ENCODE data around the gene HEATR5A.

Gene HEATR5A

DNA sequence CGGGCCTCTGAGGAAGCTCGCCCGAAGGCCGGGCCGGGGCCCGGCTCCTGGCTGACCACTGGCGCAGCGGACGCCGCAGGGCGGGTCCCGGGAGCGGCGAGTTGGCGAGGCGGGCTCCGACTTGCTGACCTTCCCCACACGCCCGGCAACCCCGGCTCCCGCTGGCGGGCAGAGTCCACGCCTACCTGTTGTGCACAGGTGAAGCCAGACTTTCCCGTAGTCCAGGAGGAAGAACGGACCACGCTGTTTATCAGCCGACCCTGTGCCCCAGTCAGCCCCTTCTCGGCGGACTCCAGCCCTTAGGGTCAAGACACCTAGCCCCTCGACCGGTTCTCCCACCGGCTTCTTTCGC, 407 bp downstream of the HEATR5A start:
- TF ChIP-seq, protein P1, sequence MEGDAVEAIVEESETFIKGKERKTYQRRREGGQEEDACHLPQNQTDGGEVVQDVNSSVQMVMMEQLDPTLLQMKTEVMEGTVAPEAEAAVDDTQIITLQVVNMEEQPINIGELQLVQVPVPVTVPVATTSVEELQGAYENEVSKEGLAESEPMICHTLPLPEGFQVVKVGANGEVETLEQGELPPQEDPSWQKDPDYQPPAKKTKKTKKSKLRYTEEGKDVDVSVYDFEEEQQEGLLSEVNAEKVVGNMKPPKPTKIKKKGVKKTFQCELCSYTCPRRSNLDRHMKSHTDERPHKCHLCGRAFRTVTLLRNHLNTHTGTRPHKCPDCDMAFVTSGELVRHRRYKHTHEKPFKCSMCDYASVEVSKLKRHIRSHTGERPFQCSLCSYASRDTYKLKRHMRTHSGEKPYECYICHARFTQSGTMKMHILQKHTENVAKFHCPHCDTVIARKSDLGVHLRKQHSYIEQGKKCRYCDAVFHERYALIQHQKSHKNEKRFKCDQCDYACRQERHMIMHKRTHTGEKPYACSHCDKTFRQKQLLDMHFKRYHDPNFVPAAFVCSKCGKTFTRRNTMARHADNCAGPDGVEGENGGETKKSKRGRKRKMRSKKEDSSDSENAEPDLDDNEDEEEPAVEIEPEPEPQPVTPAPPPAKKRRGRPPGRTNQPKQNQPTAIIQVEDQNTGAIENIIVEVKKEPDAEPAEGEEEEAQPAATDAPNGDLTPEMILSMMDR (IDR thresholded peaks at IDR 0.05; ENCODE audit: extremely low read depth, missing control alignments), result no peak
- DNase-seq (ENCODE audit: low spot score), result peak; percentile 51

DNA sequence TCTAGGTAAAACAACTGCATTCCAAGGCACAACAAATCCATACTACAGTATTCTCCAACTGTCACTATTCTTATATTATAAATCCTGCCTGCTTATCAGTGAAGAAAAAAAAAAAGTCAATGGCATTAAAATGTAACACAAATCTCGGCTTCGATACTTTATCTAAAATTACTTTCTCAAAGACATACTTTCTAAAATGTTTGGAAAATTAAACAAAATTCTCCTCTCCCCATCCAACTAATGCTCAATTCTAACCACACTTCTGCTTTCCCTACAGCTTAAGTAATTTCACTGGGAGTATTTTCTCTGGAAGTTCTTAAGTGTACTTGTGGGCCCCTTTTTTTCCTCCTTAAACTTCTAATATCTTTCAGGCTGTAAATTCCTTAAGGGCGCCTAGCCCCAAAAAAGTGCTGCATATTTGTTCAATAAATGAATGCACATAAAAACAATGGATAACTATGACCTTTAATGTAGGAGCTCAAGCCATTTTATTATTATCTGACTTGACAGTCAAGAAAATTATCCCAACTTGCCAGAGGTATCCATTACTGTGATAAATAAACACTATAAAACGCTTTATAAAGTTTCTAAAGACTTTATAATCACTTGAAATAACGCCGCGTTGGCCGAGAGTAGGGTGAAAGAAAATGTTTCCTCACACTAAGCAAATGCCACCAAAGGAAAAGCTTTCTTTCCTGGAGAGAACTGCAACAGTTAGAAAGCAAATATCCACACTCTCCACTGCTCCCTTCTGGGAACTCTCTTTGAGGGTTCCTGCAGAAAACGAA, 977 bp downstream of the HEATR5A start:
- TF ChIP-seq, protein P1 (IDR thresholded peaks at IDR 0.05; ENCODE audit: extremely low read depth, missing control alignments), result no peak
- DNase-seq (ENCODE audit: low spot score), result no peak

DNA sequence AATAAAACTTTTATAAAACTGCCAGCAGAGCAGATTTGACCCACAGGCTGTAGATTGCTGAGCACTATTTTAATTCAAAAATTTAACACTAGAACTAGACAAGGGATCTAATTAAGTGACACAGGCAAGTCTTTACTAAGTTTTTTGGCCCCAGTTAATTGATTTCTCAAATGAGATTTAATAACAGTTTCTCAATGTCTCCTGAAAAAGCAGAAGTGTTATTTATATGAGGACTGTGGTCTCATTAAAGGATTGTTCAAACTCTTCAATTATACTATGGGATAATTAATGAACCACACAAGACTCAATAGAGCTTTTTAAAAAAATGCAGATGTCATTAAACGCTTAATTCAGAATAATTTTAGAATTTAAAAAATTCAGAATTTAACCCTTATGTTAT, 1.9 kb downstream of the HEATR5A start:
- DNase-seq (ENCODE audit: low spot score), result no peak
- TF ChIP-seq, protein P1 (IDR thresholded peaks at IDR 0.05; ENCODE audit: extremely low read depth, missing control alignments), result no peak

DNA sequence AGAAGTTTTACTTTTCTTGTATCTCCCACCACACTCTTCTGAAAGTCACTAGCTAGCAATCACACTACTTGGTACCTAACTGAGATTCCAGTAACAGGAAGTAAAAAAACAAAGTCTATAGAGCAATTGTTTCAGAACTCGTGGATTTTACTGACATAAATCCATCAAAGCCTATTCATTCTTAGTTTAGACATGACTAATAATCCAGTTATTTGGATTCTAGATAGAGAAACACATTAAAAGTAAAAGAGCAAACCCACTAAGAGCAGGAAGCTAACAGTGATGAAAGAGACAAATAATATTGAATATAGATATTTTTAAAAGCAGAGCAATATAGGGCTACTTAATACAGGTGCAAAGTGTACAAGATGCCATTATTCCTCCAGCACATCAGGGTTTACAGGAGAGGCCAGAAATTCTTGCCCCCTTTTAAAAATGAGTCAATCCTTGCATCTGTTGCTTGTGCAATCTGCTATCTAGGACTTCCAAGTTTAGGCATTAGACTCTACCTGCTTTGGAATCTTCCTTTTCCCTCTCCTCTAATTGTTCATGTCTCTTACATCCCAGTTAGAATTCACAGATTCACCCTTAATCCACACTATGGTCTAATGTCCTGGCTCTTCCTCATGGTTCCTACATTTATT, 6.0 kb downstream of the HEATR5A start:
- TF ChIP-seq, protein P1 (IDR thresholded peaks at IDR 0.05; ENCODE audit: extremely low read depth, missing control alignments), result no peak
- no peak for DNase-seq (ENCODE audit: low spot score)

DNA sequence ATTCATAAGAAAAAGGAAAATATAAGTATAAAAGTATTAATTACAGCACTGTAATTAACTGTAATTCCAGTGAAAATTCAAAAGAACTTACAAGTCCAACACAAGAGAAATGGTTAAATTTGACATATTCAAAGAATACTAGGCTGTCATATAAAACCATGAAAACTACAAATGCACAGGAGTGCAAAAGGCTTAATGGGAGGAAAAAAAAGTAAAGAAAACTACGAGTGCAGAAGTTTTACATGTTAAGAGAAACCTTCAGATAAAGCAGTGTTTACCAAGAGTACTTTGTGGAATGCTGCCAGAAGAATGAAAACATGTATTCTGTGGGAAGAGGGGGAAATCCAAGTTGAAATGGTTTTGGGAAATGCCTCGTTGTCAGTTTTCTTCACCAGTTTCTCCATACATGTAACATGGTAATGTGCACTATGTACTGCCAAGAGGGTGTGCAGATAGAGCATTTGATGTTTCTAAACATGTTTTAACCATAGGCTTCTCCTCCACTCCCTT, 9.1 kb downstream of the HEATR5A start:
- no peak for DNase-seq (ENCODE audit: low spot score)

DNA sequence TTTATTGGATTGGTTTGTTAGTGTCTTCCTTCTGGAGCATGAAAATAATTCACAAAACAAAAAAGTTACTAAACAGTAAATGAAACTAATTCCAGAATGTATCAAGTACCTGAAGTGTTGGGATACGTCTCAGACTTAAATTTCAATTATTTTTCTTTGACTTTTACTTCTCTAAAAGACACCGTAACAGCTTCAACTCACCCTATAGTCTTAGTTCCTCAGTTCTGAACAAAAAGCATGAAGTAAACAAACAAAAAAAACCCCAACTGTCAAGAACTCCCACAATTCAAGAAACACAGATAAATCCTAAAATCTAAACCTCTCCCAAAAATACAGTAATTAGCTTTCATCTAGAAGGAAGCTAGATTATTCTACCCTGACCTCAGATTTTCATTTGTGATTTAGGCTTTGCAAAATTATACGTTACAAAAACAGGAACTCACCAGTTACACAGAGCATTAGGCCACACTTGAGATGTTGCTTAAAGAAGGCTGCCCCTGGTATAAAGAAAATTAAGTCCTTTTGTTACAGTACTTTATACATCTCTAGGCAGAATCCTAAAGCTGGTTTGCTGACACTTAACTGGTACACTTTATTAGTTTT, 10.2 kb downstream of the HEATR5A start:
- TF ChIP-seq, protein P1 (IDR thresholded peaks at IDR 0.05; ENCODE audit: extremely low read depth, missing control alignments), result no peak

More for the DNA sequence above, 9.1 kb downstream of the HEATR5A start:
- TF ChIP-seq, protein P1 (IDR thresholded peaks at IDR 0.05; ENCODE audit: extremely low read depth, missing control alignments), result no peak

DNA sequence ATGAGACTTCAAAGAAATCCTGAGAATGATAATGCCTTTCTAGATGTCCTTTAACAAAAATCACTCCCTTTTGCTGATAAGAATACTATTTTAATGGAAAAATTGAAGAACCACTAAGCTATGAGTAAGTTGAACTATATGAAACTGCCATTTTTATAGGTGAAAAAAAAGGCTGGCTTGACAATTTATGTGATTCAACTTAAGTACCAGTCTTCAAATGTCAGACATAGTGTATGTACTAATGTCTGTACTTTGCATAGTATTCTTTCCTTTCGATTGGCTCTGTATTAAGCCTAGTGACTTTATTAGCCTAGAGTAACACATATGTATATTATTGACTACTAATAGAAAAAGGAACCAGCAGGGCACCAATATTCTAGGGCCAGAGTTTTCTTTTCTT, 11.9 kb downstream of the HEATR5A start:
- TF ChIP-seq, protein P1 (IDR thresholded peaks at IDR 0.05; ENCODE audit: extremely low read depth, missing control alignments), result no peak

More for the DNA sequence above, 10.2 kb downstream of the HEATR5A start:
- DNase-seq (ENCODE audit: low spot score), result no peak

More for the DNA sequence above, 11.9 kb downstream of the HEATR5A start:
- DNase-seq (ENCODE audit: low spot score), result no peak
